Gastrocnemius medialis (tissue), 4 donors: ENCODE results near the gene CDKAL1. TPM values are rescaled to one million over a fixed set of nuclear protein-coding genes. Genes with fewer than 3 reads are reported as not detected.

Experiments
- ATAC-seq, 2 donors: fragments of 150-250 bp; one replicate each; pipeline ENCODE4 v1.9.1; 2016
- DNase-seq, 2 donors: peaks; one replicate each; pipeline ENCODE4 v3.0.0-alpha.2; 2019
- H3K27ac ChIP-seq, 4 donors: fragments of 200-600 bp; sonication (generic); 1 replicate in 1 of 4; 2 replicates in 3 of 4; pipeline ENCODE4 v1.5.1; 2016 to 2018; ENCODE audit warnings: mild to moderate bottlenecking in 2 of 4, moderate library complexity in 1 of 4
- H3K27me3 ChIP-seq, 3 donors: fragments of 200-600 bp; sonication (generic) in 2 of 3; 1 replicate in 1 of 3; 2 replicates in 2 of 3; pipeline versions ENCODE4 v1.5.1 to v1.6.0; 2016 to 2019; ENCODE audit warnings: mild to moderate bottlenecking in 1 of 3, moderate library complexity in 1 of 3
- H3K36me3 ChIP-seq, 2 donors: fragments of 200-600 bp; sonication (generic) in 1 of 2; one replicate each; pipeline ENCODE4 v1.5.1; 2017 to 2018
- H3K4me1 ChIP-seq, 2 donors: fragments of 200-600 bp; sonication (generic) in 1 of 2; one replicate each; pipeline ENCODE4 v1.5.1; 2016 to 2017; ENCODE audit warnings: mild to moderate bottlenecking in 2 of 2
- H3K4me3 ChIP-seq, 4 donors: fragments of 200-600 bp; sonication (generic) in 3 of 4; 1 replicate in 1 of 4; 2 replicates in 3 of 4; pipeline ENCODE4 v1.5.1; 2016 to 2019; ENCODE audit warnings: mild to moderate bottlenecking in 2 of 4
- H3K9me3 ChIP-seq, 3 donors: fragments of 200-600 bp; sonication (generic) in 2 of 3; 1 replicate in 1 of 3; 2 replicates in 2 of 3; pipeline ENCODE4 v1.5.1; 2016 to 2019
- POLR2A ChIP-seq, 2 donors: fragments of 450-650 bp; IDR thresholded peaks; one replicate each; pipeline ENCODE4 v1.6.1; 2017; ENCODE audit warnings: antibody characterized with exemption in 2 of 2, mild to moderate bottlenecking in 2 of 2, moderate library complexity in 2 of 2
- in situ Hi-C, 4 donors: fragments of 200-750 bp; cut with MboI; loops; one replicate each; pipeline versions ENCODE4 v1.15.0 to v1.8.0; 2017; ENCODE audit warnings: low sequenced_read_pairs in 4 of 4
- intact Hi-C: fragments of 100-400 bp; cut with DNase I; formaldehyde crosslinking; loops from one replicate; pipeline ENCODE4 v1.15.1; 2023; ENCODE audit warnings: low total_unique reads
- total RNA-seq, 4 donors: library from RNA; depleted of rRNA; stranded (reverse); fragments of >200 nt; gene quantifications; one replicate each; pipeline versions ENCODE4 v1.1.0 to v1.2.3, GENCODE V29; 2016
- TF ChIP-seq, protein P1 (sequence below), 5 experiments: fragments of 450-650 bp in 3 of 5; fragments of 200-600 bp in 2 of 5; sonication (generic) in 2 of 5; IDR thresholded peaks in 4 of 5; conservative IDR thresholded peaks in 1 of 5; 1 replicate in 4 of 5; 2 replicates in 1 of 5; pipeline ENCODE4 v1.5.1; 2016 to 2019; ENCODE audit warnings: antibody characterized with exemption in 5 of 5, mild to moderate bottlenecking in 3 of 5, moderate library complexity in 3 of 5

The CDKAL1 gene
- total RNA-seq, 4 donors from 2014 or later: 9.6 to 17.0 (median 11.4) TPM

DNA sequence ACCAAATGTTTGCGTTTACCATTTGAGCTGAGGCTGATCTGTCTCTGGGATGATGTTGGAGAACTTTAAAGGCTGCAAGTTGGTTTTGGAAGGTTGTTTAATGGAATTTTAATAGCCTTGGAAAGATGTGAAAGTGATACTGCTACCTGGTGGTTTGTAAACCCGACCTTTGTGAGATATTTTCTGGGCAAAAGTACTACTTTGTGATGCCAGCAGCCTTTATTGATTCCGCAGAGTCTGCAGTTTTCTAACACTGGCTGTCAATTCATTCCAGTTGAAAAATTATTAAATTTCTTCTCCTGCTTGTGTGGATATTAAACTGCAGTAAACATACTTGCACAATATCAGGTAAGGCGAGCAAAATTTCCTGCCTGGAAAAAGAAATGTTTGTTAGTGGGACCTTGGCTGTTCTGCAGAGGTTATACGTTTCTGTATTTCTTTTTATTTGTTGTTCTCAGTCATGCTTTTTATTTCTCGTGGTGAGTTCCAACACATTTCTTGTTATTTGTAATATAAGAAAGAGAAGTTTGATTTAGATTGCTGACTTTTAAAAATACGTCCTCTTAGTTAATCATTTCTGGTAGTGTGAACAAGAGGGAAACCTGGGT lies 322.5 kb downstream of the CDKAL1 start:
- DNase-seq: no peak
- Histone ChIP-seq H3K27ac (no peak overlapping the region), H3K36me3 (no peaks in the 10 kb centered on the region), H3K4me1 (no peaks in the 10 kb centered on the region), H3K4me3 (no peak overlapping the region), H3K9me3 (no peaks in the 10 kb centered on the region), H3K27me3 (no peaks in the 10 kb centered on the region)
- intact Hi-C loops: no loop called here
- in situ Hi-C loops: no loop called here
- no peak for ATAC-seq
- TF ChIP-seq, protein P1, sequence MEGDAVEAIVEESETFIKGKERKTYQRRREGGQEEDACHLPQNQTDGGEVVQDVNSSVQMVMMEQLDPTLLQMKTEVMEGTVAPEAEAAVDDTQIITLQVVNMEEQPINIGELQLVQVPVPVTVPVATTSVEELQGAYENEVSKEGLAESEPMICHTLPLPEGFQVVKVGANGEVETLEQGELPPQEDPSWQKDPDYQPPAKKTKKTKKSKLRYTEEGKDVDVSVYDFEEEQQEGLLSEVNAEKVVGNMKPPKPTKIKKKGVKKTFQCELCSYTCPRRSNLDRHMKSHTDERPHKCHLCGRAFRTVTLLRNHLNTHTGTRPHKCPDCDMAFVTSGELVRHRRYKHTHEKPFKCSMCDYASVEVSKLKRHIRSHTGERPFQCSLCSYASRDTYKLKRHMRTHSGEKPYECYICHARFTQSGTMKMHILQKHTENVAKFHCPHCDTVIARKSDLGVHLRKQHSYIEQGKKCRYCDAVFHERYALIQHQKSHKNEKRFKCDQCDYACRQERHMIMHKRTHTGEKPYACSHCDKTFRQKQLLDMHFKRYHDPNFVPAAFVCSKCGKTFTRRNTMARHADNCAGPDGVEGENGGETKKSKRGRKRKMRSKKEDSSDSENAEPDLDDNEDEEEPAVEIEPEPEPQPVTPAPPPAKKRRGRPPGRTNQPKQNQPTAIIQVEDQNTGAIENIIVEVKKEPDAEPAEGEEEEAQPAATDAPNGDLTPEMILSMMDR (IDR thresholded peaks at IDR 0.05 in 4 of 5, conservative IDR thresholded peaks at IDR 0.05 in 1 of 5): no peak
- TF ChIP-seq POLR2A (IDR thresholded peaks at IDR 0.05): no peak

DNA sequence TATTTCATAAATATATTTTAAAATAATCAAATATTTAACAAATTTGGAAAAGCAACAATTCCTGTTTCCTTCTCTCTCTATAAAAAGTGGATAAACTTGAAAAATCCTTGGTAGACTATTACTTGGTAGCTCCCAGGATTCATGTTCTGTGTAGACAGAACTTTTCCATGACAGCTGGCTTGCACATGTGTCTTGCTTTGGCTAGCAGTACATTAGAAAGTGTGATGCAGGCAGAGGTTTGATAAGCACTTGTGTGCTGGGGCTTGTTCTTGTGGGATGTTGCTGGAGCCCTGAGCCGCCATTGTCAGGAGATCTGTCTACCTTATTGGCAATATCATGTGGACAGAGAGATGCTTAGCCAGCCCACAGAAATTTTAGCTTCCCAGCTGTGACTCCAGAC lies 327.2 kb downstream of the CDKAL1 start:
- Histone ChIP-seq H3K4me3 (no peak overlapping the region), H3K36me3 (no peaks in the 10 kb centered on the region), H3K27ac (no peak overlapping the region), H3K27me3 (no peaks in the 10 kb centered on the region), H3K9me3 (no peaks in the 10 kb centered on the region), H3K4me1 (no peaks in the 10 kb centered on the region)
- DNase-seq (no peak), ATAC-seq (no peak)
- intact Hi-C loops: no loop called here
- TF ChIP-seq POLR2A (IDR thresholded peaks at IDR 0.05): no peak
- TF ChIP-seq, protein P1 (IDR thresholded peaks at IDR 0.05 in 4 of 5, conservative IDR thresholded peaks at IDR 0.05 in 1 of 5): no peak
- in situ Hi-C loops: no loop called here

DNA sequence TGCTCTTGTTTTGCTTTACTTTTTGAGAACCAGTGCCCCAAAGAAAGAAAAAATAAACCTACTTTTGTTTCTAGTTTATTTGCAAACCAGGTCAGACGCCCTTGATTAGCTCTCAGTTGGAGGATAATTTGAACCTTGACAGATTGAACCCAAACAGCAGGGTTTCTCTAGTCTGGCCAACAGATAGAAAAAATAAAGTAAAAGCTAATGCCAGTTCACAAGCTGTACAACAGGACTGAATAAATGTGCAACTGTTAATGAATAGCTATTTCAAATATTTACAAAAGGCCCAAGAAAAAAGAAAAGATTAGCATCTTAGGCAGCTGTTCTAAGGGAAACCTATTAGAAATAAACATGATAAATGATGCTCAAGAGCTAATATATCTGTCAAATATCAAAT lies 331.8 kb downstream of the CDKAL1 start:
- DNase-seq: no peak
- no peaks in the 10 kb centered on the region for H3K9me3 ChIP-seq
- no peaks in the 10 kb centered on the region for H3K27me3 ChIP-seq
- no peak overlapping the region for H3K4me3 ChIP-seq
- ATAC-seq: no peak
- in situ Hi-C loops (no loop called here), intact Hi-C loops (no loop called here)
- no peaks in the 10 kb centered on the region for H3K36me3 ChIP-seq
- no peak overlapping the region for H3K27ac ChIP-seq
- H3K4me1 ChIP-seq: no peaks in the 10 kb centered on the region
- TF ChIP-seq POLR2A (IDR thresholded peaks at IDR 0.05): no peak
- TF ChIP-seq, protein P1 (IDR thresholded peaks at IDR 0.05 in 4 of 5, conservative IDR thresholded peaks at IDR 0.05 in 1 of 5): no peak

DNA sequence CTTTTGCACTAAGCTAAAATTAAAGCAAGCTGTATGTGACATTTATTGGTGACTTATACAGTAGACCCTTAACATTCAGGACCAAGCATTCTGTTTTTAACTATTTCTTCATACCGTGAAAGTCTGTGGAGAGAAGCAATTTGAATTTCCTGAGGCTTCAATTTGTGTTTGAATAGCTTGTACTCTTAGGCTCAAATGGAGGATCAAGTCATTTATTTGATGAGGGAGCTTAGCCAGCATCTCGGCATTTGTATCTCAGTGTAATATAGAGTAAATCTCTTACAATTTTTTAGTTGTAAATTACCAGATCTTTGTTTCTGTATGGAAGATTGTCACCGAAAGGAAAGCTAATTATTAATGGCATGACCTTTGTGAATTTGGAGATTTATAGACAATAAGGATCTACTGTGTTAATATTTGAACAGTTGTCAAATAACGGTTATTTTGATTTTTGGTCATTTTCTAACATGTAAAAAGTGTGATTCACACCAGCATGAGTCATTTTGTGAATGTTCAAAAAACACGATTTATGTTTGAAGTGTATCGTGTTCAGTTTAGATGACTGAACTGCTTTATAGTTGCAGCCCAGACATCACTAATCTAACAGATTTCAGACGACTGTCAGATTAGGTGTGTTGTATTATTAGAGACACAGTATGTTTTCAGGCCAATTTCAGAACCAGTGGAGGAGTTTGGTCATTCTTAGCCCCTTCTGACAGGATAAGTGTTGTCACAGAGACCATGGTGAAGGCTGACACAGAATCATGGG lies 332.9 kb downstream of the CDKAL1 start:
- Histone ChIP-seq H3K9me3 (no peaks in the 10 kb centered on the region), H3K4me1 (no peaks in the 10 kb centered on the region), H3K36me3 (no peaks in the 10 kb centered on the region), H3K27ac (no peak overlapping the region), H3K4me3 (no peak overlapping the region), H3K27me3 (no peaks in the 10 kb centered on the region)
- intact Hi-C loops: no loop called here
- no peak for TF ChIP-seq POLR2A (IDR thresholded peaks at IDR 0.05)
- TF ChIP-seq, protein P1 (IDR thresholded peaks at IDR 0.05 in 4 of 5, conservative IDR thresholded peaks at IDR 0.05 in 1 of 5): no peak
- in situ Hi-C loops: no loop called here
- DNase-seq (no peak), ATAC-seq (no peak)
